ENCODE measurements around the gene CMSS1.

CMSS1 gene

GRCh38 chr3:100110162-100110561 is 292.5 kb downstream of the CMSS1 start:
- no peak for TF ChIP-seq GABPA (IDR thresholded peaks at IDR 0.05; ENCODE audit: low read depth)
- TF ChIP-seq REST (IDR thresholded peaks at IDR 0.05; ENCODE audit: insufficient replicate concordance, low read depth) = no peak
- TF ChIP-seq POLR2AphosphoS5 (IDR thresholded peaks at IDR 0.05; ENCODE audit: low read depth) = no peak
- no peak for TF ChIP-seq SPI1 (IDR thresholded peaks at IDR 0.05; ENCODE audit: borderline replicate concordance, low read depth)
- TF ChIP-seq CTCF (IDR thresholded peaks at IDR 0.05; ENCODE audit: insufficient read depth, low read length) = no peak
- no peak for DNase-seq (ENCODE audit: low read depth in 1 of 2, low spot score in 1 of 2)
- H3K27ac ChIP-seq (replicated peaks) = no peak overlapping the region
- no peaks in the 10 kb centered on the region for H3K27me3 ChIP-seq (ENCODE audit: insufficient read depth, poor library complexity, severe bottlenecking)
- no peak overlapping the region for H3K4me3 ChIP-seq (replicated peaks; ENCODE audit: insufficient read depth, low read length)

- H3K27ac ChIP-seq (replicated peaks) = no peak overlapping the region
- no peaks in the 10 kb centered on the region for H3K27me3 ChIP-seq (ENCODE audit: insufficient read depth, poor library complexity, severe bottlenecking)
- DNase-seq (ENCODE audit: low read depth in 1 of 2, low spot score in 1 of 2) = no peak
- TF ChIP-seq REST (IDR thresholded peaks at IDR 0.05; ENCODE audit: insufficient replicate concordance, low read depth) = no peak
- no peak for TF ChIP-seq POLR2AphosphoS5 (IDR thresholded peaks at IDR 0.05; ENCODE audit: low read depth)
- no peak for TF ChIP-seq GABPA (IDR thresholded peaks at IDR 0.05; ENCODE audit: low read depth)
- TF ChIP-seq SPI1 (IDR thresholded peaks at IDR 0.05; ENCODE audit: borderline replicate concordance, low read depth) = no peak
- TF ChIP-seq CTCF (IDR thresholded peaks at IDR 0.05; ENCODE audit: insufficient read depth, low read length) = no peak
- H3K4me3 ChIP-seq (replicated peaks; ENCODE audit: insufficient read depth, low read length) = no peak overlapping the region
These were observed 294.1 kb downstream of the CMSS1 start for GRCh38 chr3:100111728-100112127.

GRCh38 chr3:100113723-100114412 is 296.2 kb downstream of the CMSS1 start:
- Histone ChIP-seq H3K4me3 (replicated peaks; ENCODE audit: insufficient read depth, low read length) (no peak overlapping the region), H3K27ac (replicated peaks) (peak overlapping the region; percentile 40), H3K27me3 (ENCODE audit: insufficient read depth, poor library complexity, severe bottlenecking) (no peaks in the 10 kb centered on the region)
- DNase-seq (ENCODE audit: low read depth in 1 of 2, low spot score in 1 of 2) = peak; percentile 40 to 43
- TF ChIP-seq CTCF (IDR thresholded peaks at IDR 0.05; ENCODE audit: insufficient read depth, low read length) (no peak), REST (IDR thresholded peaks at IDR 0.05; ENCODE audit: insufficient replicate concordance, low read depth) (no peak), SPI1 (IDR thresholded peaks at IDR 0.05; ENCODE audit: borderline replicate concordance, low read depth) (no peak), GABPA (IDR thresholded peaks at IDR 0.05; ENCODE audit: low read depth) (no peak), POLR2AphosphoS5 (IDR thresholded peaks at IDR 0.05; ENCODE audit: low read depth) (no peak)
